ENCODE data around the gene PTPN22.
"Not testable (repeated sequence)": the region's sequence is repeated elsewhere in the genome, so short reads cannot be mapped to it uniquely, and the experiment has no call there.

PTPN22 gene

GRCh38 chr1:113886417-113887401 lies 15.2 kb upstream of the PTPN22 start:
- no peak for DNase-seq

GRCh38 chr1:113881661-113882060 lies 10.1 kb upstream of the PTPN22 start:
- no peak for DNase-seq

GRCh38 chr1:113879739-113880038 lies 8.2 kb upstream of the PTPN22 start:
- no peak for DNase-seq

- no peak for DNase-seq
Observed at GRCh38 chr1:113876176-113876575, 4.7 kb upstream of the PTPN22 start.

- DNase-seq, result no peak
Observed at GRCh38 chr1:113875714-113876113, 4.2 kb upstream of the PTPN22 start.

GRCh38 chr1:113874012-113874879 lies 2.7 kb upstream of the PTPN22 start:
- no peak for DNase-seq

GRCh38 chr1:113872219-113872935 lies 865 bp upstream of the PTPN22 start:
- DNase-seq, result no peak

GRCh38 chr1:113870778-113871177 lies 734 bp downstream of the PTPN22 start:
- no peak for DNase-seq

GRCh38 chr1:113868387-113869083 lies 3.0 kb downstream of the PTPN22 start:
- no peak for DNase-seq

GRCh38 chr1:113861641-113862040 lies 9.9 kb downstream of the PTPN22 start:
- no peak for DNase-seq

GRCh38 chr1:113860891-113861290 lies 10.6 kb downstream of the PTPN22 start:
- no peak for DNase-seq

GRCh38 chr1:113859478-113860175 lies 11.9 kb downstream of the PTPN22 start:
- DNase-seq, result no peak

- DNase-seq, result no peak
Observed at GRCh38 chr1:113858982-113859381, 12.5 kb downstream of the PTPN22 start.

GRCh38 chr1:113858418-113858817 lies 13.1 kb downstream of the PTPN22 start:
- no peak for DNase-seq

- no peak for DNase-seq
Observed at GRCh38 chr1:113857776-113858175, 13.7 kb downstream of the PTPN22 start.

- no peak for DNase-seq
Observed at GRCh38 chr1:113856401-113856790, 15.1 kb downstream of the PTPN22 start.

GRCh38 chr1:113855630-113856400 lies 15.7 kb downstream of the PTPN22 start:
- no peak for DNase-seq

GRCh38 chr1:113854234-113854633 lies 17.3 kb downstream of the PTPN22 start:
- DNase-seq, result no peak

GRCh38 chr1:113852694-113853093 lies 18.8 kb downstream of the PTPN22 start:
- not testable (repeated sequence) for DNase-seq

- DNase-seq, result no peak
Observed at GRCh38 chr1:113850127-113850796, 21.2 kb downstream of the PTPN22 start.
